H1 (cell line): ENCODE measurements around the gene MDH1. TPM values are rescaled to one million over a fixed set of nuclear protein-coding genes. Genes with fewer than 3 reads are reported as not detected.

Experiments used
- ATF2 ChIP-seq: IDR thresholded peaks from 2 replicates; pipeline ENCODE4 v1.6.1; 2012; ENCODE audit warnings: low read length, inconsistent platforms
- SIX5 ChIP-seq: IDR thresholded peaks from 2 replicates; pipeline ENCODE4 v1.6.1; 2011; ENCODE audit warnings: mild to moderate bottlenecking, low read depth, low read length
- YY1 ChIP-seq: IDR thresholded peaks from 2 replicates; pipeline ENCODE4 v1.6.1; 2011; ENCODE audit warnings: low read depth, mild to moderate bottlenecking, low read length
- polyA plus RNA-seq, 7 experiments: library from polyadenylated mRNA; depleted of rRNA in 3 of 7; stranded (reverse) in 5 of 7; unstranded in 2 of 7; fragments of >200 nt in 5 of 7; fragments of 200-250 nt in 2 of 7; gene quantifications; 1 replicate in 5 of 7; 2 replicates in 1 of 7; 4 replicates in 1 of 7; pipeline versions ENCODE4 v1.2.1 to v1.2.3, GENCODE V29; 2011 to 2013; ENCODE audit warnings: missing spikeins in 2 of 7, mixed read lengths in 2 of 7
- total RNA-seq: library from RNA; stranded (reverse); fragmentation: NEBNext Ultra II Directional; extraction: Animal tissue kit (Norgen Biotek cat#: 25700); gene quantifications from 2 replicates; pipeline ENCODE4 v1.2.1, GENCODE V29; 2021
- TF ChIP-seq, protein P1 (sequence below): IDR thresholded peaks from 2 replicates; pipeline ENCODE4 v1.6.1; 2011; ENCODE audit warnings: low read length, improper control_type of control experiment

Gene MDH1
- total and polyA plus RNA-seq, 2 of the 8 experiments (the other 6 are each of a cell fraction or from before 2014, with no cell fraction given): 353 to 376 TPM

DNA sequence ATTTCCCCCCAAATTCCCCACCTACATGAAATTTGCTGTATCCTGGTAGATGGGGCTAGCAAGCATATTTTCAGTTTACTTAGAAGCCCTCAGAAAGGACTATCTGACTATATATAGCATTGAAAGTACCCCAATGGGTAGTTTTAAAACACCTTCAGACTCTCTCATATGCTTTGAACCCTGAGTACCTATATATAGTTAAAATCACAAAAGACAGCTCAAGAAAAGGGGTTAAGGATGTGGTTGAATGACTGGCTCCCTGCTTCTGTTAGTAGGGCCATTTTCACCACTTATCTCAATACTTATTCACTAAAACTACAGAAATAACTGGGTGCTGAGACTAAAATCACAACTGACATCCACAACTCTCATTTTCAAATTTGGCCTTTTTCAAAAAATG is 19.0 kb upstream of the MDH1 start (continued):
- TF ChIP-seq, protein P1, sequence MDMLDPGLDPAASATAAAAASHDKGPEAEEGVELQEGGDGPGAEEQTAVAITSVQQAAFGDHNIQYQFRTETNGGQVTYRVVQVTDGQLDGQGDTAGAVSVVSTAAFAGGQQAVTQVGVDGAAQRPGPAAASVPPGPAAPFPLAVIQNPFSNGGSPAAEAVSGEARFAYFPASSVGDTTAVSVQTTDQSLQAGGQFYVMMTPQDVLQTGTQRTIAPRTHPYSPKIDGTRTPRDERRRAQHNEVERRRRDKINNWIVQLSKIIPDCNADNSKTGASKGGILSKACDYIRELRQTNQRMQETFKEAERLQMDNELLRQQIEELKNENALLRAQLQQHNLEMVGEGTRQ: no peak
- no peak for TF ChIP-seq YY1
- TF ChIP-seq ATF2: no peak
- no peak for TF ChIP-seq SIX5
